ENCODE measurements around the gene NEU2. TPM values are rescaled to one million over a fixed set of nuclear protein-coding genes. Genes with fewer than 3 reads are reported as not detected.

NEU2 gene
- total and polyA plus RNA-seq, 2 of the 4 experiments (the other 2 are of a cell fraction), result not detected

GRCh38 chr2:233040571-233040970, 8.1 kb downstream of the NEU2 start:
- Histone ChIP-seq H3K9ac (ENCODE audit: low read depth, low read length) (no peak overlapping the region), H3K27me3 (ENCODE audit: control insufficient read depth, insufficient read depth, low read length) (peaks cover 35% of the 10 kb centered on the region), H4K5ac (ENCODE audit: low read depth, low read length) (no peak overlapping the region), H3K4me1 (ENCODE audit: control insufficient read depth, insufficient read depth, low read length) (no peaks in the 10 kb centered on the region), H3K14ac (replicated peaks; ENCODE audit: low read depth, low read length) (no peak overlapping the region), H2BK5ac (ENCODE audit: low read depth, low read length, poor library complexity, severe bottlenecking) (no peak overlapping the region), H3K36me3 (ENCODE audit: control insufficient read depth, insufficient read depth, low read length) (no peaks in the 10 kb centered on the region), H2BK15ac (ENCODE audit: low read depth, low read length) (no peak overlapping the region), H4K20me1 (ENCODE audit: insufficient read depth, low read length) (no peaks in the 10 kb centered on the region), H3K79me1 (ENCODE audit: low read depth in 1 of 2, low read length in 2 of 2) (no peaks in the 10 kb centered on the region), H2AK5ac (ENCODE audit: low read depth, low read length) (no peak overlapping the region), H4K91ac (ENCODE audit: insufficient read depth, low read depth, low read length) (no peak overlapping the region), H3K56ac (ENCODE audit: extremely low read depth, insufficient read depth, low read length) (no peak overlapping the region), H3K27ac (ENCODE audit: insufficient read depth, low read length) (no peak overlapping the region), H2BK20ac (ENCODE audit: low read depth, low read length) (no peak overlapping the region), H4K8ac (ENCODE audit: low read depth in 2 of 2, low read length in 2 of 2) (no peak overlapping the region), H3K9me1 (ENCODE audit: insufficient read depth, low read length) (peaks cover 5% of the 10 kb centered on the region; the same call in 1 of the 2 replicates), H3K4ac (ENCODE audit: low read depth, low read length) (no peak overlapping the region), H3K18ac (ENCODE audit: low read depth, low read length) (no peak overlapping the region), H3K4me2 (ENCODE audit: low read depth, low read length) (no peak overlapping the region), H2AK9ac (replicated peaks; ENCODE audit: low read depth, low read length, poor library complexity) (no peak overlapping the region), H3K9me3 (ENCODE audit: control insufficient read depth, insufficient read depth, low read length) (peaks cover 2% of the 10 kb centered on the region; the same call in 1 of the 2 replicates), H3K4me3 (ENCODE audit: insufficient read depth, low read depth, low read length) (no peak overlapping the region), H2BK120ac (ENCODE audit: low read depth, low read length) (no peak overlapping the region), H2AFZ (replicated peaks; ENCODE audit: low read length, poor library complexity) (no peak overlapping the region), H3K23ac (ENCODE audit: low read depth, low read length) (no peak overlapping the region)
- no peak for TF ChIP-seq RAD21 (IDR thresholded peaks at IDR 0.05; ENCODE audit: low read length)
- no peak for TF ChIP-seq MAFK (IDR thresholded peaks at IDR 0.05; ENCODE audit: low read depth, low read length)
- TF ChIP-seq BHLHE40 (IDR thresholded peaks at IDR 0.05; ENCODE audit: low read depth, low read length), result no peak
- TF ChIP-seq RCOR1 (IDR thresholded peaks at IDR 0.05; ENCODE audit: insufficient replicate concordance, low read length), result no peak
- TF ChIP-seq, protein P1, sequence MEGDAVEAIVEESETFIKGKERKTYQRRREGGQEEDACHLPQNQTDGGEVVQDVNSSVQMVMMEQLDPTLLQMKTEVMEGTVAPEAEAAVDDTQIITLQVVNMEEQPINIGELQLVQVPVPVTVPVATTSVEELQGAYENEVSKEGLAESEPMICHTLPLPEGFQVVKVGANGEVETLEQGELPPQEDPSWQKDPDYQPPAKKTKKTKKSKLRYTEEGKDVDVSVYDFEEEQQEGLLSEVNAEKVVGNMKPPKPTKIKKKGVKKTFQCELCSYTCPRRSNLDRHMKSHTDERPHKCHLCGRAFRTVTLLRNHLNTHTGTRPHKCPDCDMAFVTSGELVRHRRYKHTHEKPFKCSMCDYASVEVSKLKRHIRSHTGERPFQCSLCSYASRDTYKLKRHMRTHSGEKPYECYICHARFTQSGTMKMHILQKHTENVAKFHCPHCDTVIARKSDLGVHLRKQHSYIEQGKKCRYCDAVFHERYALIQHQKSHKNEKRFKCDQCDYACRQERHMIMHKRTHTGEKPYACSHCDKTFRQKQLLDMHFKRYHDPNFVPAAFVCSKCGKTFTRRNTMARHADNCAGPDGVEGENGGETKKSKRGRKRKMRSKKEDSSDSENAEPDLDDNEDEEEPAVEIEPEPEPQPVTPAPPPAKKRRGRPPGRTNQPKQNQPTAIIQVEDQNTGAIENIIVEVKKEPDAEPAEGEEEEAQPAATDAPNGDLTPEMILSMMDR (conservative IDR thresholded peaks at IDR 0.05; ENCODE audit: low read depth, low read length), result no peak
- TF ChIP-seq FOS (IDR thresholded peaks at IDR 0.05; ENCODE audit: low read depth, low read length), result no peak
- no peak for TF ChIP-seq MXI1 (IDR thresholded peaks at IDR 0.05; ENCODE audit: borderline replicate concordance, low read depth, low read length)
- no peak for TF ChIP-seq CHD1 (IDR thresholded peaks at IDR 0.05; ENCODE audit: low read depth, low read length)
- TF ChIP-seq POLR2A (IDR thresholded peaks at IDR 0.05; ENCODE audit: low read depth, low read length), result no peak
- no peak for TF ChIP-seq NFE2L2 (IDR thresholded peaks at IDR 0.05; ENCODE audit: low read depth, low read length)
- no peak for TF ChIP-seq CEBPB (IDR thresholded peaks at IDR 0.05; ENCODE audit: low read depth, low read length)
- TF ChIP-seq ELK1 (IDR thresholded peaks at IDR 0.05; ENCODE audit: borderline replicate concordance, low read depth, low read length), result no peak
- no peak for TF ChIP-seq SMC3 (IDR thresholded peaks at IDR 0.05; ENCODE audit: low read depth, low read length)
- no TSS peak for BruUV-seq (replicated peaks)
- intact Hi-C loops (cut with micrococcal nuclease), result no loop called here
- DNase-seq (no peak), ATAC-seq (ENCODE audit: low read depth) (no peak)
- WGBS, 2 experiments (ENCODE audit: extremely low coverage in 2 of 2, insufficient read length in 1 of 2), result 65% methylated on average over 3 of the region's 4 CpGs; no CpG with 5 or more reads in 1 of the 2 experiments
- in situ Hi-C loops (cut with MboI; ENCODE audit: low sequenced_read_pairs), result no loop called here
- ChIA-PET CTCF (no interaction called here), POLR2A (ENCODE audit: unreplicated experiment) (no interaction called here)
- dilution Hi-C loops (cut with HindIII; ENCODE audit: low sequenced_read_pairs, unreplicated experiment), result no loop called here

Data from IMR-90 (cell line).